ENCODE measurements around the gene ALDOA. TPM values are rescaled to one million over a fixed set of nuclear protein-coding genes. Genes with fewer than 3 reads are reported as not detected.

The ALDOA gene
- polyA plus RNA-seq, 1 experiment, result 1,788 TPM

DNA sequence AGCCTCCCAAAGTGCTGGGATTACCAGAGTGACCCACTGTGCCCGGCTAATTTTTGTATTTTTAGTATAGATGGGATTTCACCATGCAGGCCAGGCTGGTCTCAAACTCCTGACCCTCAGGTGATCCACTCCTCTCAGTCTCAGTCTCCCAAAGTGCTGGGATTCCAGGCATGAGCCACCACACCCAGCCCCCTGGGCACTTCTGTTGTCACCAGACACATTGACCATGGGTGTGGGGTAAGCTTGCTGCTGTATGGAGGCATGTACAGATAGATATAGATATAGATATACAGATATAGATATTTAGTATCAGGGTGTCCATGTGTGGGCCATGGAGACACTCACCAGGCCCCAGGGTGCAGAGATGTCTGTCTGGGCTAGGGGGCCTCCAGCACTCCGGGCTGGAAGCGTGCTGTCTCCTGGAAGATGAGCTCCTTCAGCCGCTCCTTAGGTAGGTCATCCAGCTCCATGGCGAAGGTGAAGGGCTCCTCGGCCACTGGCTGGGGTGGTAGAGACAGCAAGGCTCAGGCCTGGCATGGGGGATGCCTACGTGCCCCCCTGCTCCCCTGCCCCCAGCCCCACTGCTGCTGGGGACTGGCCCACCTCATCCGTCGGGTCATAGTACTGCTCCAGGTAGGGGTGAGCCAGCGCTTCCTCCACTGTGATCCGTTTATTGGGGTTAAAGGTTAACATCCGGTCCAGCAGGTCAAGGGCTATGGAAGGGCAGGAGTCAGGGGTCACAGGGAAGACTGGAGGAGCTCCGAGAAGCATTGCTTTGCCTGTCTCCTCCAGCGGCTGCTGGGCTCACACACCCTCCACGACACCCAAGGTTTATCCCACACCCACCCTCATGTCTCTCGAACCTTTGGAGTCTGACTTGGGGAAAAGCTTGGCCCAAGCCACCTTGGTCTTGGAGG is 51.0 kb downstream of the ALDOA start:
- POLR2A ChIA-PET, result no interaction called here
- no peaks in the 10 kb centered on the region for H3K27me3 ChIP-seq (ENCODE audit: control insufficient read depth, insufficient read depth, low read length)
- H3K36me3 ChIP-seq (ENCODE audit: control insufficient read depth, insufficient read depth, low read length), result peaks cover 26% of the 10 kb centered on the region
- CTCF ChIA-PET, result no interaction called here
- no peak overlapping the region for H3K4me3 ChIP-seq (ENCODE audit: low read depth, low read length)
- DNase-seq (ENCODE audit: low read depth), result no peak
- TF ChIP-seq CTCF (IDR thresholded peaks at IDR 0.05; ENCODE audit: insufficient read depth, low read depth, low read length), result no peak

DNA sequence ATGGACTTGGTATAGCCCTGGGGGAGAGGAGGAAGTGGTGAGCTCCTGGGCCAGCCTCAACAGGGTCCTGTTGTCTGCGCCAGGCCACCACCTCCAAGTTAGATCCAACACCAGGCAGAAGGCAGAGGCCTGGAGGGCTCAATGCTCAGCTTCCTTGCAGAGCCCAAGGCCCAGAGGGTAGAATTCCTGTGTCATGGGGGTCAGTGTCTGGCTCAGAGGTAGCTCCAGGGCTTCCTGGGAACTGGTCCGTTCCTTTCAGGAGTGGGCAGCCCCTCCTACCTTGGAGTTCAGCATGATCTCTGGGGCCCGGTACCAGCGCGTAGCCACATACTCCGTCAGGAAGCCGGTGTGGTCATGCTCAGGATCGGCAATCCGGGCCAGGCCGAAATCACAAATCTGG is 52.2 kb downstream of the ALDOA start:
- no peak for DNase-seq (ENCODE audit: low read depth)
- Histone ChIP-seq H3K27me3 (ENCODE audit: control insufficient read depth, insufficient read depth, low read length) (no peaks in the 10 kb centered on the region), H3K4me3 (ENCODE audit: low read depth, low read length) (no peak overlapping the region), H3K36me3 (ENCODE audit: control insufficient read depth, insufficient read depth, low read length) (peaks cover 21% of the 10 kb centered on the region)
- TF ChIP-seq CTCF (IDR thresholded peaks at IDR 0.05; ENCODE audit: insufficient read depth, low read depth, low read length), result no peak
- POLR2A ChIA-PET, result no interaction called here
- CTCF ChIA-PET, result no interaction called here

- ChIA-PET POLR2A (no interaction called here), CTCF (no interaction called here)
- DNase-seq (ENCODE audit: low read depth), result no peak
These were observed 53.9 kb downstream of the ALDOA start for GRCh38 chr16:30119428-30119827.

More at GRCh38 chr16:30119428-30119827, 53.9 kb downstream of the ALDOA start:
- peaks cover 20% of the 10 kb centered on the region for H3K36me3 ChIP-seq (ENCODE audit: control insufficient read depth, insufficient read depth, low read length)
- no peaks in the 10 kb centered on the region for H3K27me3 ChIP-seq (ENCODE audit: control insufficient read depth, insufficient read depth, low read length)
- TF ChIP-seq CTCF (IDR thresholded peaks at IDR 0.05; ENCODE audit: insufficient read depth, low read depth, low read length), result no peak
- no peak overlapping the region for H3K4me3 ChIP-seq (ENCODE audit: low read depth, low read length)

Other genes with a start within 250 kb of the ALDOA start
- 13.9 and 15.6 TPM in 2 replicates for gene PAGR1, start 249.6 kb upstream of the ALDOA start, polyA plus RNA-seq (2011; rRNA removed)
- 219 and 368 TPM in 2 replicates for gene MVP, start 245.3 kb upstream of the ALDOA start, polyA plus RNA-seq (2011; rRNA removed)
- gene CDIPT, start 202.5 kb upstream of the ALDOA start, polyA plus RNA-seq (2011; rRNA removed), result 148 and 225 TPM in 2 replicates
- gene SEZ6L2, start 166.2 kb upstream of the ALDOA start, polyA plus RNA-seq (2011; rRNA removed), result 8.1 and 19.3 TPM in 2 replicates
- 4.4 and 6.9 TPM in 2 replicates for gene ASPHD1, start 165.3 kb upstream of the ALDOA start, polyA plus RNA-seq (2011; rRNA removed)
- 8.2 and 12.3 TPM in 2 replicates for gene KCTD13, start 139.5 kb upstream of the ALDOA start, polyA plus RNA-seq (2011; rRNA removed)
- gene TMEM219, start 103.7 kb upstream of the ALDOA start, polyA plus RNA-seq (2011; rRNA removed), result 112 and 146 TPM in 2 replicates
- gene TAOK2, start 91.9 kb upstream of the ALDOA start, polyA plus RNA-seq (2011; rRNA removed), result 17.4 and 24.3 TPM in 2 replicates
- gene HIRIP3, start 70.1 kb upstream of the ALDOA start, polyA plus RNA-seq (2011; rRNA removed), result 7.7 and 9.6 TPM in 2 replicates
- gene INO80E, start 69.5 kb upstream of the ALDOA start, polyA plus RNA-seq (2011; rRNA removed), result 34.5 and 35.6 TPM in 2 replicates
- gene DOC2A, start 54.7 kb upstream of the ALDOA start, polyA plus RNA-seq (2011; rRNA removed), result 0.26 and 0.64 TPM in 2 replicates
- not detected in 2 replicates for gene C16orf92, start 42.6 kb upstream of the ALDOA start, polyA plus RNA-seq (2011; rRNA removed)
- gene TLCD3B, start 34.5 kb upstream of the ALDOA start, polyA plus RNA-seq (2011; rRNA removed), result 0.06 and 0.13 TPM in 2 replicates
- gene PPP4C, start 10.2 kb downstream of the ALDOA start, polyA plus RNA-seq (2011; rRNA removed), result 143 and 209 TPM in 2 replicates
- 0.04 TPM in 2 replicates for gene TBX6, start 26.2 kb downstream of the ALDOA start, polyA plus RNA-seq (2011; rRNA removed)
- 34.6 and 49.1 TPM in 2 replicates for gene YPEL3, start 30.5 kb downstream of the ALDOA start, polyA plus RNA-seq (2011; rRNA removed)
- 1.2 and 2.0 TPM in 2 replicates for gene GDPD3, start 47.8 kb downstream of the ALDOA start, polyA plus RNA-seq (2011; rRNA removed)
- 94.8 and 168 TPM in 2 replicates for gene MAPK3, start 57.5 kb downstream of the ALDOA start, polyA plus RNA-seq (2011; rRNA removed)
- gene CORO1A, start 117.8 kb downstream of the ALDOA start, polyA plus RNA-seq (2011; rRNA removed), result 1.6 and 2.6 TPM in 2 replicates
- 32.0 and 50.2 TPM in 2 replicates for gene BOLA2B, start 127.9 kb downstream of the ALDOA start, polyA plus RNA-seq (2011; rRNA removed)
- gene SLX1A, start 128.1 kb downstream of the ALDOA start, polyA plus RNA-seq (2011; rRNA removed), result 7.5 and 19.8 TPM in 2 replicates
- 6.2 TPM in 2 replicates for gene SULT1A3, start 133.5 kb downstream of the ALDOA start, polyA plus RNA-seq (2011; rRNA removed)
- 0.92 and 0.93 TPM in 2 replicates for gene NPIPB13, start 182.7 kb downstream of the ALDOA start, polyA plus RNA-seq (2011; rRNA removed)